Activated CD4-positive, alpha-beta T cell treated with anti-CD3 and anti-CD28 coated beads, Interleukin-2, amount 50 U/mL, for 24 hours (primary cell): ENCODE measurements around the gene INPP4B.

Experiments
- DNase-seq, 2 donors: peaks; one replicate each; pipeline ENCODE4 v3.0.0-alpha.2; 2020; ENCODE audit warnings: low read depth in 1 of 2, low spot score in 1 of 2

The INPP4B gene

DNA sequence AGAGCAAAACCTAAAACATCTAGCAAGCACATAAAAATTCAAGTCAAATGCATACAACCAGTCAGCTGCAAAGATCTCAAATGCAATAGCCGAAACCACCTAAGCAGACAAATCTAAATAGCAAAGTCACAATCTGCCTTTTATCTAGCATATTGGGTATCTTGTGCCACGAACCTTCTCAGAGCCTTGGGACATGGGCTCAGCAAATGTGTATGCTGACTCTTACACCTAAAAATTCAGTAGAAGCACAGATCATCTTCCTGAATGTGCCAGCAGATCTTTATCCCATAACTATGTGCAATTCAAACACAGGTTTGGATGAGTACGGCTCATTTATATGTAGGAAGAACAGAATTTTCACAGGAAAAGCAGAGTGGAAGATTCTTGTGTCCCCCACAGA is 492.1 kb downstream of the INPP4B start:
- no peak for DNase-seq

DNA sequence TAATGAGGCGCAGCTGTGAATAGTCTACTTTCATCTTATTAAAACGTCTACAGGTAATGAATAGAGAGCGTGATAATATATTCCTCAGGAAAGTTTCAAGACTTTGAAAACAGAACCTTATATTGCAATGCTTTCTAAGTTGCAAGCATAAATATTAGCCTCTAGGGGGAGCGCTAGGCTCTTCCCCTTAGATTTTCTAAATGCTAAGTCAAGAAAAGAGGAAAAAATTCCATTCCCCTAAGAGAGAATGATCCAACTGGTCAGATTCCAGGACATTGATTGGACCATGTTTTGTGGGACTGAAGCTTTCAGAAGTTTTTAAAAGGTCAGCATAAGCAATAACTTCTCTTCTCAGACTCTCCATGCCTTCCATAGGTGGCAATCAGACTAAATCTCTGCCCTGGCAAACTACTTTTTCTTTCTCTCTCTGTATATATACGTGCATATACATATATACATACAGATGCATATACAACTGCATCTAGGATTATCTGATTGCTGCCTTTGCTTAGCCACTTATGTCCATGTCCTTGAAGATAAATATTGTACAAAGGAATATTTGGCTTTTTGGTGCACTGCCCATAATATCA is 492.9 kb downstream of the INPP4B start:
- DNase-seq, result no peak

DNA sequence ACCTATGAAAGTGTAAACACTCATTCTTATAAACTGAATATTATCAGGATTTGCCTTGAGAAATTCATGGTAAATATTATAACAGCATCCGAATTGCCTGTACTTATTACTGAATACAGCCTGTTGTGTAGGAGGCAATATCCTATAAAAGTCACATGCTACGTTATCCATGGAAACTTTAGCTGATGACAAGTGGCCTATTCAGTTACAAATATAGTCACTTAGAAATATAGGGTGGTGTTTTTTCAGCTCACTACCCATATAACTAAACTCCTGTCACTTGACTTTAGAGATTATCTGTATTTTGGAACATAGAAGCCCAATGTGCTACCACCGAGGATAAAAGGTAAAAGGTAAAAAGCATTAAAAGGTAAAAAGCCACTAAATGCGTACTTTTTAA is 493.4 kb downstream of the INPP4B start:
- no peak for DNase-seq

DNA sequence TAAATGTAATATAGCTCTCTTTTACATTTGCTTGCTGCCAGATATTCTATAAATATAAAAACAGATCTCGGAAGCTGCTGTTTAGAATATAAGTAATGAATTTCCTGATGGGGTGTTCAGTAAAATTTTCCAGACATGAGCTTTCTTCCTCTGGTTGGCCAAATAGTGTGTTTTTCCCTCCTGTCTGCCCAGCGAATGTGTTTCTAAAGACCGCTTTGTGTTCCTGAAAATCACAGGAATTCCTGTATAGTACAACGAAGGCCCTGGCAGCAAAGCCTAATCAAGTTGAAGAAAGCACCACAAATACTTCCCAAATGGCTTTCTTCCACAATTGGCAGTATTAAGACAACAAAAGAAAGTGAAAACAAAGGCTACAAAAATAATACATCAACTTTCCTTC is 494.1 kb downstream of the INPP4B start:
- DNase-seq, result no peak

DNA sequence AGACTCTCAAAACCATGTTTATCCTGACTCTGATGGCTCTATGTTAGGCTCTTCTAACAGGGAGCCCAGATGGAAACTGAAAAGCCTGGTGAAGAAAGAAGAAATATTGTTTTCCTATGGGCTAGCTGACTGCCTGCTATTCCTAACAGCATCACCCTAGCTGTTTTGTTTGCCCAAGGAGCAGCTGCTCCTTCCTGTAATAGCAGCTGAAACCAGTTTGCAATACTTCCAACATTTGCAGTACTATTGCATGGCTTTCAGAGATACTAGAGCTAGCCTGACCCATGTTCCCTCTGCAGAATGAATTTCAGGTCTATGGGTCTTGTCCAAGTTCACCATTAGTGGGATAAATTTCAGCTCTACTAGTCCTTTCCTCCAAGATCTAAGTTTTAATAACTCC is 495.2 kb downstream of the INPP4B start:
- no peak for DNase-seq

DNA sequence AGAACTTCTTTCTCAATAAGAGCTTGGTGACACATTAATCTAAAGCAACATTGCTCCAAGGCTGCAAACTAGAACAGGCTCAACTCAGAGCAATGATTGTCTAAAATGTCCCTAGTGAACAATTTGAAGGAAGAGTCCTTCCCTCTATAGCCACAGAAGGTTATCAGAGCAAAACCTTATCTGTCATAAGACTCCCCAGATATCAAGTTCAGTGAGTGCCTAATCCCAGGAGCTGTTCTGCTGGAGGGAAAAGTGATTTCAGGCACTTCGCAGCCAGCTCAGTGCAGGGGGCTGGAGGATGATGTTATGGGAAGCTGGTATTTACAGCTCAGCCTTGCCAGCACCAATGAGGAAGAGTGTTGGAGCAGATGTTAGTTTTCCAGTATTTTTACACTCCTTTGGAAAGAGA is 497.5 kb downstream of the INPP4B start:
- no peak for DNase-seq

DNA sequence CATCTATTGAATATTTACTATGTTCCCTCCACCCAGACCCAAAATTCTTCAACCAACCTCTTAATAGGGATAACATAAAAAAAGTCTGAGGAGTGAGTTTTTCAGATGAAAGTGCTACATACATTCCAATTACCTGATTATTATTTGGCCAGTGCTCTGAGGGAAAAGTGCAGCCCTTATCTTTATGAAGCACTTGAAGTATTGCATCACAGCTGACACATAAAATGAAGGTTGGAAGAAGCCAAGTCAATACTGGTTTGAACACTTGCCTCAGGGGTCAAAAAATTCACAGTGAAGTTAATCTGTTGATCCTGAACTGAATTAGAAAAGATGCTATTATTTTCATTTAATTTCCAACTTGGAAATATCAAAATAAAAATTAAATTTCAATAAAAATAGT is 498.9 kb downstream of the INPP4B start:
- DNase-seq, result no peak

DNA sequence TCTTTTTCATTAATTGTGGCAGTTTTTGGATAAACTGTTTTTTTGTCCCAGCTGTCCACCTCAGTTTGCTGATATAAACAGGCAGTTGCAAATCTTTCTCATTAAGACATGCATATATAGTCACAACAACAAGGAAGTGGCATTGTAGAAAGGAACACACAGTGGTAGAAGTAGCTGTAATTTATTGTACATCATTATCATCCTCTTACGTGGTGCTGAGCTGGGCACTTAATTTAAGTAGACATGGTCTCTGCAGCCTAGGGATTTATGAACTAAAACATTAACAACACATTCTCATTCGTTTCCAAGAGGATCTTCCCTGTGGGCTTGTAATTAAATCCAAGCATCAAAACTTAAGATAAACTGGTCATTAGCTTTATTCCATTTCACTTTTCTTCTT is 500.2 kb downstream of the INPP4B start:
- no peak for DNase-seq

DNA sequence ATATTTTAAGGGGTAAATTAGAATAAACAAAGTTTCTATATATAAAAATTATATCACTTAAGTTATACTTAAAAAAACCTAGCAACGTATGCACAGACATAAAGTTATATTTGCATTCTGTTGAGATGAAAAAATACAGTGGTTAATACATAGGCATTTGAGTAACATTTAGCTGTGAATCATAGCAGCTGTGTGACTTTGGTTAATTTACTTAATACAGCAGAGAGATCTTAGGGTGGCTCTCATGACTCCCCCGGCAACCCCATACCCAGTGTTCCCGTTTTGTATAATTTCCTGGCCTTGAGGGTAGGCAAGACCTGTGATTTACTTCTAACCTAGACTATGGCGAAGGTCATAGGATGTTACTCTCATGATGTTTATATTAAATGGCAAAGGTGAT is 504.8 kb downstream of the INPP4B start:
- no peak for DNase-seq

DNA sequence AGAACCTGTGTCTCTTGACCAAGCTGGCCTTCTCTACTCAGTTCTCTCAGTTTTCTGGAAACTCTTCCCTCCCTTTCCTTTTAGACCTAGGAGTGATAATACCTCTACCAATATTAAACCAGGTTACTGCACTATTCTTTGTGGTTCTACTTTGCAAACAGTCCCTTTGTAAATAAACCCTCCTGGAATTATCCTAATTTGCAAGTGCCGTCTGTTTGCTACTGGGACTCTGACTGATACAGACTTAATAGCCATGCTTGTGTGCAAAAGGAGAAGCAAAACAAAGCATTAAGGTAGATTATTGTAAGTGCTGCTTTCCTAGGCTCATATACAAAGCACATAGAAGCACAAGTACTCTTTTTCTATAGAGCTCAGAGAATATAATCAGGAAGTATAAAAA is 507.0 kb downstream of the INPP4B start:
- DNase-seq, result no peak

DNA sequence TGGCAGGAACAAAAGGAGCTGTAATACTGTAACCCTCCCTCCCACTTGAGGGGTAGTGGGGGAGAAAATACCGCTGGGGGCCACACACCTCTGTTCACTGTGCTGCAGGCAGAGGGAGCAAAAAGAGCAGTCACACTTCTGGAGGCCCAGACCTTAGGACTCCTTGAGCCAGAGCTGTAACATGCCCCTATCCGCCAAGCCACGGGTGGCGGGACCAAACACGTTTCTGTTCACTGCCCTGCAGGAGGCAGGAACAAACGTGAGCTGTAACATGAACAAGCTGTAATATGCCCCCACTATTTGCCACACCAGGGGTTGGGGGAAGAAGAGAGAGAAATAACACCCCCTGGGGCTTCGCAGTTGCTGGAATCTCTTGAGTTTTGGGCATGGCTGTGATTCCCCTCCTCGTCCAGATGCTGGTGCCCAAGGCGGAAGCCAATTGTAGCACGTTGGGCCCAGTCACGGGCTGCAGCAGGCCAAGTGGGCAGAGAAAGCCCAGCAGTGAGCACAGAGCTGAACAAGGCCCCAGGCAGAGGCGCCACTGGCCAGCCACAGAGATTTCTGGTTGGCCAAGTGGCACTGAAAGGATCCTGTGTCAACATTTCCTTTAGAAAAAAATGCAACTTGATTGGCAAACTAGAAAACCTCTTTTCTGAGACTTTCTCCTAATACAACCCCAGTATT is 509.7 kb downstream of the INPP4B start:
- DNase-seq, result no peak

DNA sequence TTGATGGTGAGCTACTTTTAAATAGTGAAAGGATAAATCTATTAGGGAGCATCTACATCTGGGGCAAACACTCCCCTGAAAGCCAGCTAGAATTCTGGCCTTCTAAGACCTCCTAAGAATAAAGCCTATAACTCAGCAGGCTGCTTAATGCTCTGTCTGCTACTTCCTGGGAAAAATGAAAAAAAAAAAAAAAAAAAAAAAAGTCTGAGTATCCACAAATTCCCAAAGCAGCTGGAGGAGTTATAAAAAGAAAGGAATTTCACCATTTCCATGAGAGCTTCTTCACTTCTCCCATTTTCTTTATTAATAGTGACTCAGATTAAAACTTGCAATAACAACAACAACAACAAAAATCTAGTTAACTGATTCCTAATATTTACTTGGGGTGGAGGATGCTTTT is 511.2 kb downstream of the INPP4B start:
- no peak for DNase-seq

DNA sequence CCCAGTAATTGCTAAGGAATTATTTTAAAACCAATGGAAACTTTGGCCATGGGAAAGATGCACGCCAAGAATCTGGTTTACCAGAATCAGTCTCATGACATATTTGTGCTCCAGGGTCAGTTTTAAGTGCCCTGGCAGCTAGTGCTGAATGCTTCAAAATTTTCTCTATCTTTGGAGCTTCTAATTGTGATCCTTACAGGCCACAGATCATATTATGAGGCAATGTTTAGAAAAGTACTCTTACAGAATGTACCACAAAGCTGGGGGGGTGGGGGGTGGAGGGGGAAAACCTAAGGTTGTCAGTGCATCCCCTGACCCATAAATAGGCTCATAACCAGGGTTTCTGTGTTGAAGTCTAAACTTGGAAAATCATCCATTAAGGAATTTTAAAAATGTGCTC is 514.5 kb downstream of the INPP4B start:
- DNase-seq, result no peak

DNA sequence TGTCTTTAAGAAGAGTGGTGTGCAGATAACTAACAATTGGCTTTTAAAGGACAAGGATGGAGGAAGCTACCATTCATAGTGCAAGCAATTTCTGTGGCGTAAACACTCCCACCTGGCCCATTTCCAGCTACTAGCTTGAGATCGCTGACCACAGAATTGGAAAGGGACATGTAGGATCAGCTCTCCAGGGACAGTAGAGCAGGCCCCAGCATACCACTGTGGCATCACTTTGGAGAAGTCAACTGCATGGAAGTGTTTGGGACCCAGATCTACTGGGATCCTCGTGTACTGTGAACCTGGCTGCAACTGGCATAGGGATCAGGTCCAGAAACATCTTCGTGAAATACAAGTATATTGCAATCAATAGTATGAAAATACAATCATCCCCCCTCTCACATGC is 515.0 kb downstream of the INPP4B start:
- DNase-seq, result no peak

DNA sequence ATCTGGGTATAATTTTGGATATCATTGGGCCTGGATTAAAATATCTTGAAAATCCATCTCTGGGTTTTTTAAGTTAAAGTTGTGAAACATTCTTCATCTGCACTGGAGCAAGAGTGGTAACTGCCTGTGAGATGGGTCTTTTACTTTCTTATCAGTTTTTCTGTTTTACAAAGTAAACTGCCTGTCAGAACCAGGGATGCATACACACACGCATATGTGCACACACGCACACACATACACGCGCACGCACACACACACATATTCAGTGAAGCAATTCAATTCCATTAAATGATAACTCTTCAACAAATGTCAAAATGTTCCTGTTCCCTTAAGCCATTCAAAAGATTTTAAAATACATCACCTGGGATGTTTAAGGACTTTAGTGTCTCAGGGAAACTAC is 515.8 kb downstream of the INPP4B start:
- no peak for DNase-seq

DNA sequence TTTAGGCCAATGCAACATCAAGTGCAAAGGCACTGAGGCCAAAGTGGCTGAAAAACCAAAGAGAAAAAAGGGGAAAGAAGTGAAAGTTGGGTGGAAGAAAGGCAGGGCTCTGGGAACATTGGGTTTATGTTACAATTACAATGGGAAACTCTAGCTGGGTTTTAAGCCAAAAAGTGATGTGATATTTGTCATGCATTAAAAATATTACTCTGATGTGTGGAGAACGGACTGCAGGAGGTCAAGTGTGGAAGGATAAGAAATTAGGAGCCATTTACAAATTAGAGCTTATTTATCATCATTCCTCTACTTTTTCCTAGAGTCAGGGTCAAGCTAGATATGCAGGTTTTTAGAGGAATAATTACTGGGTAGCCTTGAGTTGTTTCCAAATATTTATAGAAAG is 516.8 kb downstream of the INPP4B start:
- no peak for DNase-seq

DNA sequence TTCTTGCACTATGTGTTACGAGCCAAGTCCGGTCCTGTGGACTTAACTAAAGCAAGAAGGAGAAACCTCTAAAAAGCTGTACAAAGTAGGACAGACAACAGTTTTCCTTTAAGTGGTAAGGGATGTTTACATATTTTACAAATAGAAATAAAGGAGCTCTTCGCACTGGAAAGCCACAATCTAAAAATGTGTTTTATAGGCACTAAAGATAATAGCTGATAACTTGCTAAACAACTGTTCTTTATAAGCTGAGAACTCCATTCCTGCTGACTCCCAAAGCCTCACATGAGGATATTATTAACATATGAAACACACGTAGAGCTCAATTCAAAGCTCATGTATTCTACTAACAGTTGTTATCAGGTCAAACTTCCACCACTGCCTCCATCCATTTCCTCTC is 519.9 kb downstream of the INPP4B start:
- no peak for DNase-seq

DNA sequence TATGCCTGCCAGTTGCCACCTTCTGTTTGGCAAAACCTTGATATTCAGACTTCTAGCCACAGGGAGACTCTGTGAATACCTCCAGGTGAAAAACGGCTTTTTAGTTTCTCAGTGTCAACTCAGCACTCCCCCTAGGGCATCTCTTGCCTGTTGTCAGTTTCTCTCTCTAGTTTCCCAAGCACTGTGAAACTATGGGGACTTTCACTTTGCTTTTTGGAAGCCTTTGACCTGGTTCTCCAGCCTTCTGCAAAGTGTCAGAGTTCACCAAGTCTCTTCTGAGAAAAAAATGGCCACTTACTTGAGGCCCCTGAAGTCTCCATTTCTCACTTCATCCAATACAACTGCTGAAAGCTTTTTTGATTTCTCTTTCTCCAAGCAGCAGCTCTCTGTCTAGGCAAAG is 521.5 kb downstream of the INPP4B start:
- no peak for DNase-seq

DNA sequence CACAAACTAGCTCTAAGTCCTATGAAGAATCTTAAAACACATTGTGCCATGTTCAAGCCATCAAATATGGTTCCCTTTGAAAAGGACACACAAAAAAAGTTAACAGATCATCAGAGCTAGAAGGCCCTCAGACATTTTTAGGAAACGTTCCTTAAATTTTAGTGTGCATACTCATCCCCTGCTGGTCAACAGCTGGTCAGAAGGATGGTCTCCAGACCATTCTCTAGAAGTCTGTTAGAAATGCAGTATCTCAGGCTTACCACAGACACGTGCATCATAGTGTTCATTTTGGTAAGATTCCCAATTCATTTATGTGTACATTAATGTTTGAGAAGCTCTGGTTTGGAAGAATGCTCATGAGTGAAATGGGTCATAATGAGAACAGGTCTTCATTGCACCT is 523.1 kb downstream of the INPP4B start:
- no peak for DNase-seq

DNA sequence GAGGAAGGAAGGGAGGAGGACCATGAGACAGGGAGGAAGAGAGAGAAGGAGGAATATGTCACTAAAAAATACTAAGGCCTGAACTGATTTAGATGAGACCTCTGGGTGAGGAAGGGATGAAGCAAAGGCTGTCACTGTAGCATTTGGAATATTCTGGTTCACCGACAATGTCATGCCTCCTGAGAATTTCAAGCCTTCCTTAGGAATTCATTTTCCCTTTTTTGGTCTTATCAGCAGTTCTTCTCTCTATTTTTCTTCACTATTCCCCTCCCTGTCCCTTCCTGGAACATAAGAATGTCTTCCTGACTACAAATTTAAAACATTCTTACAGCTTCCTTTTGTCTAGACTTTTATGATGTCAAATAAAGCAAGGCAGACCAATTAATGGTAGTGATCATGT is 527.8 kb downstream of the INPP4B start:
- no peak for DNase-seq

DNA sequence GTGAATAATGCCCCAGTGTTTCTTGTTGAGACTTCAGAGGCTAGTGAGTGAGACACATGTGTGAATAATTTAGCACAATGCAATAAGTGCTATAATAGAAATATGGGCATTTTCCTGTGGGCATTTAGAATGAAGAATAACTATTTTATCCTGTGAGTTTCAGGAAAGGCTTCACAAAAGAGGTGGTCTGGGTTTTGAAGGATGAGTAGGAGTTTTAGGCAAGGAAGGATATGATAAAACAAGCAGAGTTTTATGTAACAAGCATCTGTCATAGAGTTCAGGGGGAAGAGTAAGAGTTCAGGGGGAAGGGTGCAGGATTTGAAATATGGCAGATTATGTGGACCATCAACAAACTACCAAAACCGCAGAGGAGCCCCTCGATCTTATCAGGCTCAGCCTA is 529.2 kb downstream of the INPP4B start:
- DNase-seq, result no peak

DNA sequence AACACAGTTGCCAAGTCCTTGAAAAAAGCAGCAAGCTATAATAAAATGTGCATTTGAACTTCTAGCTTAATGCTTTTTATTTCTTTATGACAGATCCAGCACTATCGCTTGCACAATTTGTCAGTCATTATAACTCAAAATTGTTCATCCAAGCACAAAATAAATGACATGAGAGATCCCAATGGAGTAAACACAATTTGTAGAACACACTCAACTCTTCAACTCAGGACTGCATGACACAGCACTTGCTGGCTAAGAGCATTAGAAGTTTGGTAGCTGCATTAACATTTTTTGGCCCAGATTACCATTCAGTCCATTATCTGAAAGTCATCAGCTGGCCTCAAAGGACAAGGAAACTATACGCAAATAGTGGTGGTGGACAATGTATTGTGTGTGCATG is 530.1 kb downstream of the INPP4B start:
- DNase-seq, result no peak

DNA sequence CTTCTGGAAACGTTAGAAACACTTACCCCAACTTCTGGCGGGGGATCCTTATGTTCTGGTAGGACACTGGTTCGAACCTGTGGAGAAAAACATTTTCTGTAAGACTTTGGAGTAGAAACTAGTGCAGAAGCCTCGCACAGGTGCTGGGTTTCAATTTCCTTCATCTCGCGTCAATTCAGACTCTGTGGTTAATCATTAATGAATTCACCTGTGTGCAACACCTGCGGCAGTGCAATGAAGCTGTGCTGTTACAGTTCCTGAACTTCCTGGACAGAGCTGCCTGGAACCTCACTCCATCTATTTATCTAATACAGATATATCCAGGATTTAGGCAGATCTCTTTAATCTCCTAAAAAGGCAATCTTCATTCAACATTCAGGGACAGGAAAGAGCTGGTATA is 531.4 kb downstream of the INPP4B start:
- no peak for DNase-seq
